Smooth muscle cell (in vitro differentiated cells): ENCODE results near the gene MSI2. TPM values are rescaled to one million over a fixed set of nuclear protein-coding genes. Genes with fewer than 3 reads are reported as not detected.

ENCODE experiments used
- DNase-seq: peaks from one replicate; lab custom pipeline; 2025; ENCODE audit not compliant: unreplicated experiment; lab: John Stamatoyannopoulos, UW
- H2AFZ ChIP-seq: fragments of 200-600 bp; sonication (generic); 2 replicates; pipeline ENCODE4 v1.6.0; 2016; ENCODE audit warnings: antibody characterized with exemption, low read depth, mild to moderate bottlenecking
- H3F3A ChIP-seq: fragments of 200-600 bp; sonication (generic); 2 replicates; pipeline ENCODE4 v1.6.0; 2017; ENCODE audit warnings: antibody characterized with exemption, low read depth
- H3K27ac ChIP-seq: fragments of 200-600 bp; sonication (generic); 2 replicates; pipeline ENCODE4 v1.5.1; 2016; ENCODE audit warnings: low read depth, mild to moderate bottlenecking
- H3K27me3 ChIP-seq: fragments of 200-600 bp; sonication (generic); 2 replicates; pipeline ENCODE4 v1.6.1; 2016; ENCODE audit warnings: low read depth, mild to moderate bottlenecking
- H3K36me3 ChIP-seq: fragments of 200-600 bp; sonication (generic); 2 replicates; pipeline ENCODE4 v1.5.1; 2016; ENCODE audit warnings: low read depth
- H3K4me1 ChIP-seq: fragments of 200-600 bp; sonication (generic); 2 replicates; pipeline ENCODE4 v1.5.1; 2016; ENCODE audit warnings: low read depth
- H3K4me2 ChIP-seq: fragments of 200-600 bp; sonication (generic); 2 replicates; pipeline ENCODE4 v1.6.0; 2016; ENCODE audit warnings: mild to moderate bottlenecking
- H3K4me3 ChIP-seq: fragments of 200-600 bp; sonication (generic); 2 replicates; pipeline ENCODE4 v1.5.1; 2016; ENCODE audit warnings: mild to moderate bottlenecking
- H3K79me2 ChIP-seq: fragments of 200-600 bp; sonication (generic); 2 replicates; pipeline ENCODE4 v1.6.0; 2016; ENCODE audit warnings: low read depth, mild to moderate bottlenecking
- H3K9ac ChIP-seq: fragments of 200-600 bp; sonication (generic); 2 replicates; pipeline ENCODE4 v1.6.0; 2016; ENCODE audit warnings: low read depth
- H3K9me3 ChIP-seq: fragments of 200-600 bp; sonication (generic); replicated peaks from 2 replicates; pipeline ENCODE4 v1.5.1; 2016; ENCODE audit warnings: low read depth
- H4K20me1 ChIP-seq: fragments of 200-600 bp; sonication (generic); 2 replicates; pipeline ENCODE4 v1.6.0; 2016; ENCODE audit warnings: low read depth
- CTCF ChIP-seq: fragments of 200-600 bp; sonication (generic); IDR thresholded peaks from 2 replicates; pipeline ENCODE4 v1.5.1; 2017; ENCODE audit warnings: borderline replicate concordance, mild to moderate bottlenecking, antibody characterized with exemption; ENCODE audit not compliant: insufficient read depth, poor library complexity, severe bottlenecking
- WGBS: methylation state at CpG from one replicate; pipeline ENCODE4 v1.1.7; 2016; ENCODE audit warnings: low lambda C conversion rate; 5-methylcytosine and 5-hydroxymethylcytosine counted together
- polyA plus RNA-seq: library from polyadenylated mRNA; unstranded; fragments of >200 nt; fragmentation: Nextera tagmentation; extraction: Ambion mirVana; gene quantifications from 2 replicates; pipeline ENCODE4 v1.2.1, GENCODE V29; 2016
- total RNA-seq: library from RNA; depleted of rRNA; stranded (reverse); fragments of >200 nt; gene quantifications from 2 replicates; pipeline ENCODE4 v1.2.3, GENCODE V29; 2014

Gene MSI2
- total and polyA plus RNA-seq, 2 experiments from 2014 or later = 5.7 to 36.5 TPM

- Histone ChIP-seq H3K79me2 (no peaks in the 10 kb centered on the region), H4K20me1 (no peaks in the 10 kb centered on the region), H3K4me3 (no peak overlapping the region), H3K27ac (no peak overlapping the region), H3F3A (no peaks in the 10 kb centered on the region), H3K27me3 (no peaks in the 10 kb centered on the region), H3K9ac (no peak overlapping the region), H3K9me3 (no peaks in the 10 kb centered on the region), H3K4me2 (no peak overlapping the region), H3K4me1 (peaks cover 46% of the 10 kb centered on the region), H2AFZ (no peak overlapping the region), H3K36me3 (no peaks in the 10 kb centered on the region)
- WGBS = 82% methylated on average over 5 of the region's 5 CpGs
- no peak for TF ChIP-seq CTCF
- DNase-seq = no peak
These were observed 276.6 kb downstream of the MSI2 start for GRCh38 chr17:57532966-57533365.

DNA sequence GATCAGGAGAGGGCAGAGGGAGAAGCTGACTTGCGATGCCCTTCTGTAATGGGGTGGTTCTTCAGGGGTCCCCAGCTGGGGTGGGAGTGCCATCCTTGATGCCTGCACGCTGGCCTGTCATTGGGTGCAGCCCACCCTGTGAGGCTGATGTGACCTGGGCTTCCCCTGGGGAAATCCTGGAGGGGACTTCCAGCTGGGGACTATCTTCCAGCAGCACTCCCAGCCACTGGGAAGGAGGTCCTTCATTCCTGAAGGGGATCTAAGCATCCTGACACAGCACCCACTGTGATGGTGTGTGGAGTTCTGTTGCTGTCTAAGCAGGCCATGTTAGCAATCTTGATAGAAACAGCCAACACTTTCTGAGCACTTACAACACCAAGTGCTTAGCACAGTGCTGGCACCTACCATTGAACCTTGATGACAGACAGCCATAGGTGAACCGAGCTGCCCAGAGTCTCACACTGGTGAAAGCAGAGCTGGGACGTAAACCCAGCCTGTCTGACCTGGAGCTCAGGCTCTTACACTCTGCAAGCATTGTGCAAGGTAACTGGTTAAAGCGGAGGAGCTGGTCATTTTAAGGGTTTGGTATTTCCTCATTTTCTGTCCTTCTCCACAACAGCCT, 277.5 kb downstream of the MSI2 start:
- no peaks in the 10 kb centered on the region for H3K9me3 ChIP-seq
- H3F3A ChIP-seq = peaks cover 5% of the 10 kb centered on the region
- no peaks in the 10 kb centered on the region for H3K36me3 ChIP-seq
- WGBS = 96% methylated on average over 5 of the region's 5 CpGs
- no peak overlapping the region for H3K4me3 ChIP-seq
- H3K4me2 ChIP-seq = no peak overlapping the region
- H3K27ac ChIP-seq = no peak overlapping the region
- no peaks in the 10 kb centered on the region for H3K27me3 ChIP-seq
- no peaks in the 10 kb centered on the region for H4K20me1 ChIP-seq
- no peak overlapping the region for H3K9ac ChIP-seq
- H3K4me1 ChIP-seq = peaks cover 45% of the 10 kb centered on the region
- H3K79me2 ChIP-seq = no peaks in the 10 kb centered on the region
- DNase-seq = no peak
- TF ChIP-seq CTCF = no peak
- H2AFZ ChIP-seq = no peak overlapping the region

DNA sequence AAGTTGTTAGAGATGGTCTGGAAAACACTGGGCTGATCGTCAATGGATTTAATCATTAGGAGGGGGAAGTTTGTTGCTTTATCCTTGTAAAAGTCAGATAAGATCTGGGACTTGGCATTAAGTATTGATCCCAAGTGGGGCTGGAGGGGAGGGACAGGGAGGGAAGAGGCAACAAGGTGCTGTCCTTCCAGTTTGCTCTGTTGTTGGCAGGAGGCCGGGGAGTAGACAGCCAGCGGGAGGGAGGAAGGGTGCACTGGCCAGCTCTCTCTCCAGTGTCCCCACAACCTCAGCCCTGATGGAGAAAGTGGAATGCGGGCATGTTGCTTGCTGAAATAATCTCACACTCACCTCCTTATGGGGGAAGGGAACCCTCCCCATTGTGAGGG, 278.5 kb downstream of the MSI2 start:
- Histone ChIP-seq H3K4me1 (peaks cover 44% of the 10 kb centered on the region), H3K9ac (no peak overlapping the region), H3K79me2 (no peaks in the 10 kb centered on the region), H3K36me3 (no peaks in the 10 kb centered on the region), H3F3A (peaks cover 8% of the 10 kb centered on the region), H3K27me3 (no peaks in the 10 kb centered on the region), H3K4me3 (no peak overlapping the region), H3K4me2 (no peak overlapping the region), H3K9me3 (no peaks in the 10 kb centered on the region), H4K20me1 (no peaks in the 10 kb centered on the region), H2AFZ (no peak overlapping the region), H3K27ac (no peak overlapping the region)
- 71% methylated on average over 4 of the region's 4 CpGs for WGBS
- TF ChIP-seq CTCF = no peak
- no peak for DNase-seq
